Measurements from ENCODE around the gene PIGU. TPM values are rescaled to one million over a fixed set of nuclear protein-coding genes. Genes with fewer than 3 reads are reported as not detected.

PIGU gene
- total RNA-seq, 1 donor from 2014 or later = 13.9 TPM

GRCh38 chr20:34581341-34582184 lies 95.3 kb downstream of the PIGU start:
- FAIRE-seq (no peak), DNase-seq (ENCODE audit: low spot score in 2 of 2) (no peak)

GRCh38 chr20:34579979-34580940 lies 96.6 kb downstream of the PIGU start:
- FAIRE-seq (no peak), DNase-seq (ENCODE audit: low spot score in 2 of 2) (no peak)

- FAIRE-seq (peak; percentile 30), DNase-seq (ENCODE audit: low spot score in 2 of 2) (no peak)
Measured at GRCh38 chr20:34579191-34579978, 97.5 kb downstream of the PIGU start.

- DNase-seq (ENCODE audit: low spot score in 2 of 2) = no peak
- FAIRE-seq = no peak
Measured at GRCh38 chr20:34578521-34578920, 98.4 kb downstream of the PIGU start.

- DNase-seq (ENCODE audit: low spot score in 2 of 2) (no peak), FAIRE-seq (no peak)
Measured at GRCh38 chr20:34578025-34578424, 98.9 kb downstream of the PIGU start.

- no peak for FAIRE-seq
- DNase-seq (ENCODE audit: low spot score in 2 of 2) = no peak
Measured at GRCh38 chr20:34577061-34577460, 99.8 kb downstream of the PIGU start.

- DNase-seq (ENCODE audit: low spot score in 2 of 2) (no peak), FAIRE-seq (no peak)
Measured at GRCh38 chr20:34575756-34576155, 101.1 kb downstream of the PIGU start.

- DNase-seq (ENCODE audit: low spot score in 2 of 2) (no peak), FAIRE-seq (no peak)
Measured at GRCh38 chr20:34575271-34575670, 101.6 kb downstream of the PIGU start.

GRCh38 chr20:34574861-34575260 lies 102.0 kb downstream of the PIGU start:
- no peak for DNase-seq (ENCODE audit: low spot score in 2 of 2)
- no peak for FAIRE-seq

- no peak for DNase-seq (ENCODE audit: low spot score in 2 of 2)
- no peak for FAIRE-seq
Measured at GRCh38 chr20:34574426-34574825, 102.5 kb downstream of the PIGU start.

GRCh38 chr20:34573541-34574300 lies 103.2 kb downstream of the PIGU start:
- no peak for FAIRE-seq
- DNase-seq (ENCODE audit: low spot score in 2 of 2) = no peak

- FAIRE-seq (no peak), DNase-seq (ENCODE audit: low spot score in 2 of 2) (no peak)
Measured at GRCh38 chr20:34571753-34572152, 105.1 kb downstream of the PIGU start.

- no peak for FAIRE-seq
Measured at GRCh38 chr20:34570859-34571306, 106.0 kb downstream of the PIGU start.

GRCh38 chr20:34569598-34569997 lies 107.3 kb downstream of the PIGU start:
- no peak for DNase-seq (ENCODE audit: low spot score in 2 of 2)
- no peak for FAIRE-seq

More at GRCh38 chr20:34570859-34571306, 106.0 kb downstream of the PIGU start:
- DNase-seq (ENCODE audit: low spot score in 2 of 2) = no peak

- no peak for DNase-seq (ENCODE audit: low spot score in 2 of 2)
- no peak for FAIRE-seq
Measured at GRCh38 chr20:34567892-34568865, 108.7 kb downstream of the PIGU start.

GRCh38 chr20:34566978-34567891 lies 109.7 kb downstream of the PIGU start:
- no peak for FAIRE-seq
- no peak for DNase-seq (ENCODE audit: low spot score in 2 of 2)

- FAIRE-seq = no peak
- DNase-seq (ENCODE audit: low spot score in 2 of 2) = no peak
Measured at GRCh38 chr20:34564833-34565232, 112.1 kb downstream of the PIGU start.
